Ovary (tissue), 9 donors: ENCODE measurements around the gene ACACB. TPM values are rescaled to one million over a fixed set of nuclear protein-coding genes. Genes with fewer than 3 reads are reported as not detected.

Experiments used
- DNase-seq, 5 donors: peaks; one replicate each; pipeline ENCODE4 v3.0.0-alpha.2; 2019 to 2020
- H3K27ac ChIP-seq, 2 donors: fragments of 200-600 bp; one replicate each; pipeline versions ENCODE4 v1.5.1 to v1.8.0; 2019 to 2022
- H3K27me3 ChIP-seq: fragments of 200-600 bp; one replicate; pipeline ENCODE4 v1.8.0; 2022
- H3K36me3 ChIP-seq: fragments of 200-600 bp; sonication (generic); one replicate; pipeline ENCODE4 v1.5.1; 2019
- H3K4me1 ChIP-seq: one replicate; pipeline ENCODE4 v1.8.1; 2013; ENCODE audit warnings: mild to moderate bottlenecking, moderate library complexity; ENCODE audit not compliant: insufficient read depth
- H3K4me3 ChIP-seq: fragments of 200-600 bp; sonication (generic); one replicate; pipeline ENCODE4 v1.5.1; 2017
- H3K9me3 ChIP-seq, 2 donors: fragments of 200-600 bp in 1 of 2; sonication (generic) in 1 of 2; one replicate each; pipeline versions ENCODE4 v1.5.1 to v1.8.1; 2013 to 2019; ENCODE audit warnings: mild to moderate bottlenecking in 1 of 2, moderate library complexity in 1 of 2
- EP300 ChIP-seq: sonication (generic); formaldehyde crosslinking; IDR thresholded peaks from one replicate; pipeline ENCODE4 v1.6.1; 2017; ENCODE audit warnings: antibody characterized with exemption
- POLR2A ChIP-seq: fragments of 450-650 bp; IDR thresholded peaks from one replicate; pipeline ENCODE4 v1.6.1; 2017; ENCODE audit warnings: antibody characterized with exemption, mild to moderate bottlenecking, moderate library complexity
- WGBS, 3 donors: extraction: QIAGEN DNeasy Blood & Tissue Kit in 1 of 3; methylation state at CpG; one replicate each; pipeline versions ENCODE4 v1.1.5 to v1.1.7; 2013 to 2017; 5-methylcytosine and 5-hydroxymethylcytosine counted together
- intact Hi-C, 4 donors: fragments of 100-400 bp; cut with DNase I; formaldehyde crosslinking; loops; one replicate each; pipeline versions ENCODE4 v1.11.0 to v1.15.1; 2022 to 2023
- polyA plus RNA-seq, 2 donors: library from polyadenylated mRNA; stranded (reverse); fragments of 200-250 nt in 1 of 2; fragments of 350-450 nt in 1 of 2; fragmentation: Illumina TruSeq in 1 of 2; extraction: RNeasy Lipid Tissue Mini Kit (QIAGEN cat#74804) in 1 of 2; gene quantifications; one replicate each; pipeline ENCODE4 v1.2.3, GENCODE V29; 2013 to 2014
- total RNA-seq, 7 donors: library from RNA; depleted of rRNA in 2 of 7; stranded (reverse); fragments of >200 nt in 2 of 7; fragmentation: NEBNext Ultra II Directional in 3 of 7; extraction: Animal tissue kit (Norgen Biotek cat#: 25700) in 3 of 7; gene quantifications; one replicate each; pipeline versions ENCODE4 v1.1.0 to v1.2.4, GENCODE V29; 2016 to 2023
- TF ChIP-seq, protein P1 (sequence below), 3 donors: fragments of 450-650 bp in 2 of 3; fragments of 200-600 bp in 1 of 3; IDR thresholded peaks; one replicate each; pipeline versions ENCODE4 v1.5.1 to v1.8.0; 2016 to 2022; ENCODE audit warnings: antibody characterized with exemption in 3 of 3, mild to moderate bottlenecking in 1 of 3
- donor health status: DM: no; HTN: no; CAD: no; lungs with moderate emphysema.
- donor health status: DM: no; HTN: no; CAD: no.
- donor health status: Bipolar disorder and iron deficiency.
- donor health status: DM: yes; HTN: yes; CAD: no.
- donor health status: DM: no; HTN: no; CAD: no.
- donor health status: DM: yes; HTN: yes; CAD: no.

Gene ACACB
- total and polyA plus RNA-seq, 9 donors, result 20.5 to 56.5 (median 40.4) TPM

- intact Hi-C loops, result no loop called here
- TF ChIP-seq, protein P1, sequence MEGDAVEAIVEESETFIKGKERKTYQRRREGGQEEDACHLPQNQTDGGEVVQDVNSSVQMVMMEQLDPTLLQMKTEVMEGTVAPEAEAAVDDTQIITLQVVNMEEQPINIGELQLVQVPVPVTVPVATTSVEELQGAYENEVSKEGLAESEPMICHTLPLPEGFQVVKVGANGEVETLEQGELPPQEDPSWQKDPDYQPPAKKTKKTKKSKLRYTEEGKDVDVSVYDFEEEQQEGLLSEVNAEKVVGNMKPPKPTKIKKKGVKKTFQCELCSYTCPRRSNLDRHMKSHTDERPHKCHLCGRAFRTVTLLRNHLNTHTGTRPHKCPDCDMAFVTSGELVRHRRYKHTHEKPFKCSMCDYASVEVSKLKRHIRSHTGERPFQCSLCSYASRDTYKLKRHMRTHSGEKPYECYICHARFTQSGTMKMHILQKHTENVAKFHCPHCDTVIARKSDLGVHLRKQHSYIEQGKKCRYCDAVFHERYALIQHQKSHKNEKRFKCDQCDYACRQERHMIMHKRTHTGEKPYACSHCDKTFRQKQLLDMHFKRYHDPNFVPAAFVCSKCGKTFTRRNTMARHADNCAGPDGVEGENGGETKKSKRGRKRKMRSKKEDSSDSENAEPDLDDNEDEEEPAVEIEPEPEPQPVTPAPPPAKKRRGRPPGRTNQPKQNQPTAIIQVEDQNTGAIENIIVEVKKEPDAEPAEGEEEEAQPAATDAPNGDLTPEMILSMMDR (IDR thresholded peaks at IDR 0.05), result no peak
- TF ChIP-seq EP300 (no peak), POLR2A (no peak)
- WGBS, 3 donors, result 80 to 85% (median 83%) methylated on average over 6 of the region's 6 CpGs
- Histone ChIP-seq H3K4me3 (no peak overlapping the region), H3K36me3 (no peaks in the 10 kb centered on the region), H3K27ac (no peak overlapping the region), H3K27me3 (no peaks in the 10 kb centered on the region), H3K4me1 (peaks cover 3% of the 10 kb centered on the region), H3K9me3 (no peaks in the 10 kb centered on the region)
- DNase-seq, result no peak
Measured at GRCh38 chr12:109289551-109289950, 173.2 kb downstream of the ACACB start.

DNA sequence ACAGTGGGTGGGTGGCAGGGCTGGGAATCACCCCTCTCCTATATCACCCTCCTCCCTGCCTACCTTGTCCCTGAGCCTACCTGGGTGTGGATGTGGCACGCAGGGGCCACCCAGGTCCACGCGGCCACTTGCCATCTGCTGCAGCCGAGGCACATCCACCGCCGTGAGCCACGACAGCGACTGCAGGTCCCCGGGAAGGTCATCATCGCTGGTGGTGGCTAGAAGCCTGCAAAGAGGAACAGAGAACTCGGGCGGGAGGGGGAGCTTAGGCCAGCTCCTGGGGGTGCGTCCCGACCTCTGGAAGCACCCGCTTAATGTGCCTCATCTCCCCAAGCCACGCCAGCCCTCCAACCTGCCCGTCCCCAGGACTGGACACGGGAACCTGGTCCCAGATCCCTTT, 173.7 kb downstream of the ACACB start:
- WGBS, 3 donors, result 84 to 87% (median 87%) methylated on average over 18 of the region's 18 CpGs

DNA sequence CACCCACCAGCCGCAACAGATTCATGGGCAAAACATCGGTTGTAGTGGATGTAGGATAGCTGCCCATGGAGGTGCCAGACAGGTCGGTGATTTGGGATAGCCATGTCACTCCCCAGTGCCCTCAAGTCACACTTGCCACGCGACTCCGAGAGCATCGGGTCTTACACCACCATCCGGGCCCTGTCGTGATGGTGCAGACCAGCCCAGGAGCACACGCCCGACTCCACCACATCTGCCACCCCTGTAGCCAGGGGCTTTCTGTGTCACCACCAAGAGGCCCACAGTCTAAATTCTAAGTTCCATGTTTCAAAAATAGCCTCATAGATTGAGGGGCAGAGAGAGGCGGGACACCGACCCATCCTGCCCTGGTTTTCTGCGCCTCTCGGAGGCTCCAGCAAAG, 174.7 kb downstream of the ACACB start:
- H3K4me1 ChIP-seq, result peaks cover 3% of the 10 kb centered on the region
- H3K36me3 ChIP-seq, result no peaks in the 10 kb centered on the region
- no peak overlapping the region for H3K4me3 ChIP-seq
- H3K27me3 ChIP-seq, result no peaks in the 10 kb centered on the region
- H3K9me3 ChIP-seq, result no peaks in the 10 kb centered on the region
- 36 to 53% (median 48%) methylated on average over 12 to 15 of the region's 15 CpGs for WGBS, 3 donors
- DNase-seq, result no peak
- no peak overlapping the region for H3K27ac ChIP-seq
- intact Hi-C loops, result no loop called here
- TF ChIP-seq POLR2A (no peak), EP300 (no peak)
- TF ChIP-seq, protein P1 (IDR thresholded peaks at IDR 0.05), result no peak

More for the DNA sequence above, 173.7 kb downstream of the ACACB start:
- H3K9me3 ChIP-seq, result no peaks in the 10 kb centered on the region
- peaks cover 3% of the 10 kb centered on the region for H3K4me1 ChIP-seq
- no peaks in the 10 kb centered on the region for H3K36me3 ChIP-seq
- H3K27me3 ChIP-seq, result no peaks in the 10 kb centered on the region
- H3K4me3 ChIP-seq, result no peak overlapping the region
- DNase-seq, result no peak
- intact Hi-C loops, result no loop called here
- TF ChIP-seq POLR2A (no peak), EP300 (no peak)
- TF ChIP-seq, protein P1 (IDR thresholded peaks at IDR 0.05), result no peak
- H3K27ac ChIP-seq, result no peak overlapping the region

DNA sequence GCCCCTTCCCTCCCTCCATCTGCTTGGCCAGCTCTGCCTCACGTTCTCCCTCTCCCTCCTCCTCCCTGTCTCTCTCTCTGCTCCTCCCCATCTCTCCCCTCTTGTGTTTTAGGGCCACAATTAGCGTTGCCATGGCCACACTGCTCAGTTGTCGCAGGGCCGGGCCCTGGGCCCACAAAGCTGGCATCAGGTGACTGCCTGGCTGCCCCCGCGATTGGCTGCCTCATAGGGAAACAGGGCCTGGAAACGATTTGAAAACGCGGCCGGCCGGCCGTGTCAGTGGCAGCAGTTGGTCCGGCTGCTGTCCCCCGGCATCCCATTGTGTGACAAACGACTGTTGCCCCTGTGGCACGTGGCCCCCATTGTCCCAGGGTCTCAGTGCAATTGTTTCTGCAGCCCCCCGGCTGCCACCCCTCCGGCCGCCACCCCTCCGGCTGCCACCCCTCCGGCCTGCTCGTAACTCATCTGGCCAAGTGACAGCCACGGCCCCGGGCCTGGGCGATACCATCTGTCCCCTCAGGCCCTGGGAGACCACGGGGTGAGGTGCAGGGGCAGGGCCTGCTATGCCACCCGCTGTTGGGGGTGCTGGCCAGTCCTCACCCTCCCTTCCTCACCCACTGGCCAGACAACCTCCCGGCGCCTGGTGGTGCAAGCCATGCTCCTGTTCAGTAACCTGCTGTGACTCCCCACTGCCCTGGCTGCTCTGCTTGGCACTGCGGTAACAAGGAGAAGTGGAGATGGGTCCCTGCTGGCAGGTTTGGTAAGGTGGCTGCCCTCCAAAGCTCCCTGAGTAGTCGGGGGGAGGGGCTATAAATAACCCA, 175.3 kb downstream of the ACACB start:
- Histone ChIP-seq H3K27me3 (no peaks in the 10 kb centered on the region), H3K4me3 (no peak overlapping the region), H3K36me3 (no peaks in the 10 kb centered on the region), H3K9me3 (no peaks in the 10 kb centered on the region), H3K27ac (no peak overlapping the region), H3K4me1 (peaks cover 3% of the 10 kb centered on the region)
- 12 to 18% (median 14%) methylated on average over 22 to 31 of the region's 31 CpGs for WGBS, 3 donors
- DNase-seq, result no peak
- intact Hi-C loops, result no loop called here
- TF ChIP-seq, protein P1 (IDR thresholded peaks at IDR 0.05), result no peak
- TF ChIP-seq EP300 (no peak), POLR2A (no peak)
